Measurements from ENCODE around the gene FGGY. TPM values are rescaled to one million over a fixed set of nuclear protein-coding genes. Genes with fewer than 3 reads are reported as not detected.

Gene FGGY
- total RNA-seq, 1 donor from 2014 or later = 12.6 TPM

- H3K27ac Mint-ChIP-seq = no peak overlapping the region
- DNase-seq (ENCODE audit: extremely low spot score, unreplicated experiment) = no peak
- peaks cover 51% of the 10 kb centered on the region for H3K4me1 Mint-ChIP-seq (ENCODE audit: unreplicated experiment)
- H3K9me3 Mint-ChIP-seq = peaks cover 11% of the 10 kb centered on the region
- H3K36me3 Mint-ChIP-seq = peaks cover 16% of the 10 kb centered on the region
- TF ChIP-seq CTCF (conservative IDR thresholded peaks at IDR 0.05) = no peak
- no peak overlapping the region for H3K4me3 Mint-ChIP-seq
- H3K27me3 Mint-ChIP-seq = no peaks in the 10 kb centered on the region
Observed at GRCh38 chr1:59552007-59552406, 255.1 kb downstream of the FGGY start.

GRCh38 chr1:59553371-59553770 is 256.5 kb downstream of the FGGY start:
- peaks cover 59% of the 10 kb centered on the region for H3K4me1 Mint-ChIP-seq (ENCODE audit: unreplicated experiment)
- TF ChIP-seq CTCF (conservative IDR thresholded peaks at IDR 0.05) = no peak
- no peak for DNase-seq (ENCODE audit: extremely low spot score, unreplicated experiment)
- H3K27me3 Mint-ChIP-seq = no peaks in the 10 kb centered on the region
- peaks cover 20% of the 10 kb centered on the region for H3K9me3 Mint-ChIP-seq
- H3K36me3 Mint-ChIP-seq = peaks cover 26% of the 10 kb centered on the region
- H3K4me3 Mint-ChIP-seq = no peak overlapping the region
- H3K27ac Mint-ChIP-seq = no peak overlapping the region

DNA sequence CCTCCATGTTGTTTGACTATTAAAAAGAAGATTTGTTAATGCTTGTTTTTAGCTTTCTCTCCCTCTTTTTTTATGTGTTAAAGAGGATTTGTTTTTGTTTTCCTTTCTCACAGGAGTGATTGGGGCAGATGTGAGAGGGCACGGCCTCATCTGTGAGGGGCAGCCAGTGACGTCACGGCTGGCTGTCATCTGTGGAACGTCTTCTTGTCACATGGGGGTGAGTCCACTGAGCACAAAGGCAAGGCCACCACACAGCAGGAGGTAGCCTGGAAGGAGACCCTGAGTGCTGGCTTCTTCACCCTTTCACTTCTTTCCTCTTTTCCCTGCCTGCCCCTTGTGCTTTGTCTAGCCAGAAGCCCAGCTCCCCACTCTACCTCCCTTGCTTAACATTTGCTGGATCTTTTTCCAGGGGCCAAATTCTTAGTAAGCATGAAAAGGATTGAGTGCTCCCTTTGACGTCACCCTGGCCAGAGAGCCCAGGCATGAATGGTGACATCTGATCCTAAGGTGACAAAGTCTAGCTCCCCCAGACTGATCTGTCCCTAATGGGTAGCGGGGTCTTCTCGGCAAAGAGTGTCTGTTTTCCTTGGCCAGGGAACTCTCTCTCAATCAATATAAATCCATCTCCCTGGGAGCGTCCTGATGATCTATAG is 257.2 kb downstream of the FGGY start:
- Mint-ChIP-seq H3K4me3 (peak overlapping the region; percentile 21), H3K4me1 (ENCODE audit: unreplicated experiment) (peaks cover 59% of the 10 kb centered on the region), H3K36me3 (peaks cover 28% of the 10 kb centered on the region), H3K9me3 (peaks cover 21% of the 10 kb centered on the region), H3K27me3 (no peaks in the 10 kb centered on the region), H3K27ac (peak overlapping the region; percentile 68)
- TF ChIP-seq CTCF (conservative IDR thresholded peaks at IDR 0.05) = no peak
- no peak for DNase-seq (ENCODE audit: extremely low spot score, unreplicated experiment)

DNA sequence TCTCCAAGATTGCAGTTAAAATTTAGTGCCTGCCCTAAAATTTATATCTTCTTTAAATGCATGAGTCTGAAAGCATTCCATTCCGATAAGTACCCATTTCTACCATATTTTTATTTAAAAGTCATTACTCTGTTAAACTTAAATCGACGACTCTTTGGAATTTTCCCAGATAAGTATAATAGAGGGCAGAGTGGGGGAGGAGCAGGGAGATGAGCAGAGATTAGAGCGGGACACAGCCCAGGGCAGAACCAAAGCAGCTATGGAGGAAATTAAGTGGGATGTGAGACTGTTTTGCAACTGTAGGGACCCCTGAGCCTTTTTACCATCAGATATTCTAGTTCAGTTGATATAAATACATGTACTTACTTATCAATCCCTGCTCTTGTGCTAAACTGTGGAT is 257.9 kb downstream of the FGGY start:
- Mint-ChIP-seq H3K27ac (peak overlapping the region; percentile 68), H3K27me3 (no peaks in the 10 kb centered on the region), H3K4me3 (no peak overlapping the region), H3K9me3 (peaks cover 21% of the 10 kb centered on the region), H3K36me3 (peaks cover 28% of the 10 kb centered on the region), H3K4me1 (ENCODE audit: unreplicated experiment) (peaks cover 59% of the 10 kb centered on the region)
- DNase-seq (ENCODE audit: extremely low spot score, unreplicated experiment) = no peak
- no peak for TF ChIP-seq CTCF (conservative IDR thresholded peaks at IDR 0.05)

GRCh38 chr1:59556398-59556797 is 259.5 kb downstream of the FGGY start:
- no peak for DNase-seq (ENCODE audit: extremely low spot score, unreplicated experiment)
- Mint-ChIP-seq H3K4me1 (ENCODE audit: unreplicated experiment) (peaks cover 54% of the 10 kb centered on the region), H3K27ac (peak overlapping the region; percentile 43), H3K4me3 (peak overlapping the region; percentile 41), H3K9me3 (peaks cover 15% of the 10 kb centered on the region), H3K36me3 (peaks cover 29% of the 10 kb centered on the region), H3K27me3 (no peaks in the 10 kb centered on the region)
- no peak for TF ChIP-seq CTCF (conservative IDR thresholded peaks at IDR 0.05)

Measured in type B pancreatic cell (in vitro differentiated cells).